Activated T-cell treated with anti-CD3 and anti-CD28 coated beads, Interleukin-2, amount 50 U/mL, for 4 hours (primary cell): ENCODE results near the gene INTS15. TPM values are rescaled to one million over a fixed set of nuclear protein-coding genes. Genes with fewer than 3 reads are reported as not detected.
"Not testable (repeated sequence)": the region's sequence is repeated elsewhere in the genome, so short reads cannot be mapped to it uniquely, and the experiment has no call there.

ENCODE experiments used
- ATAC-seq, 2 donors: fragments of 200-7000 bp; cut with Tn5 transposase; one replicate each; pipeline ENCODE4 v1.10.0; 2021
- DNase-seq: peaks from one replicate; pipeline ENCODE4 v3.0.0-alpha.2; 2020
- H3K27me3 Mint-ChIP-seq: one replicate; pipeline ENCODE4 v1.8.0; 2021; ENCODE audit warnings: low read depth, mixed read lengths
- H3K36me3 Mint-ChIP-seq: one replicate; pipeline ENCODE4 v1.8.0; 2022; ENCODE audit warnings: mixed read lengths; ENCODE audit not compliant: insufficient read depth
- H3K4me1 Mint-ChIP-seq: one replicate; pipeline ENCODE4 v1.8.0; 2021; ENCODE audit warnings: low read depth, mixed read lengths
- H3K4me3 Mint-ChIP-seq: one replicate; pipeline ENCODE4 v1.8.0; 2021; ENCODE audit warnings: mild to moderate bottlenecking, moderate library complexity, mixed read lengths
- H3K9me3 Mint-ChIP-seq: one replicate; pipeline ENCODE4 v1.8.0; 2021; ENCODE audit warnings: mixed read lengths
- total RNA-seq, 3 donors: library from RNA; stranded (reverse); gene quantifications; one replicate each; pipeline ENCODE4 v1.2.1, GENCODE V29; 2021

The INTS15 gene
- total RNA-seq, 3 donors from 2014 or later = 51.4 to 60.1 (median 59.1) TPM

- Mint-ChIP-seq H3K9me3 (no peaks in the 10 kb centered on the region), H3K36me3 (peaks cover 7% of the 10 kb centered on the region), H3K4me1 (peaks cover 43% of the 10 kb centered on the region), H3K4me3 (no peak overlapping the region), H3K27me3 (peaks cover 2% of the 10 kb centered on the region)
- ATAC-seq (no peak), DNase-seq (no peak)
Measured at GRCh38 chr7:6619961-6620360, 30.1 kb downstream of the INTS15 start.

GRCh38 chr7:6621195-6622133 lies 31.6 kb downstream of the INTS15 start:
- H3K4me3 Mint-ChIP-seq = peak overlapping the region; percentile 45
- no peaks in the 10 kb centered on the region for H3K9me3 Mint-ChIP-seq

GRCh38 chr7:6622134-6622710 lies 32.4 kb downstream of the INTS15 start:
- Mint-ChIP-seq H3K27me3 (no peaks in the 10 kb centered on the region), H3K9me3 (no peaks in the 10 kb centered on the region), H3K36me3 (peaks cover 7% of the 10 kb centered on the region), H3K4me1 (peaks cover 43% of the 10 kb centered on the region), H3K4me3 (no peak overlapping the region)
- ATAC-seq = no peak
- DNase-seq = no peak

More at GRCh38 chr7:6621195-6622133, 31.6 kb downstream of the INTS15 start:
- peaks cover 7% of the 10 kb centered on the region for H3K36me3 Mint-ChIP-seq
- peaks cover 43% of the 10 kb centered on the region for H3K4me1 Mint-ChIP-seq
- H3K27me3 Mint-ChIP-seq = peaks cover 2% of the 10 kb centered on the region
- ATAC-seq (no peak), DNase-seq (no peak)

GRCh38 chr7:6623589-6624245 lies 33.9 kb downstream of the INTS15 start:
- H3K4me3 Mint-ChIP-seq = peak overlapping the region; percentile 54
- DNase-seq = no peak
- H3K4me1 Mint-ChIP-seq = peaks cover 39% of the 10 kb centered on the region
- peak; percentile 68 to 78 for ATAC-seq
- H3K36me3 Mint-ChIP-seq = peaks cover 7% of the 10 kb centered on the region
- no peaks in the 10 kb centered on the region for H3K27me3 Mint-ChIP-seq
- H3K9me3 Mint-ChIP-seq = no peaks in the 10 kb centered on the region

GRCh38 chr7:6624246-6624611 lies 34.4 kb downstream of the INTS15 start:
- Mint-ChIP-seq H3K4me3 (peak overlapping the region; percentile 54), H3K4me1 (peaks cover 39% of the 10 kb centered on the region), H3K27me3 (no peaks in the 10 kb centered on the region), H3K9me3 (no peaks in the 10 kb centered on the region), H3K36me3 (peaks cover 7% of the 10 kb centered on the region)
- no peak for ATAC-seq
- no peak for DNase-seq

- no peaks in the 10 kb centered on the region for H3K36me3 Mint-ChIP-seq
- no peaks in the 10 kb centered on the region for H3K27me3 Mint-ChIP-seq
- H3K4me3 Mint-ChIP-seq = no peak overlapping the region
- peaks cover 14% of the 10 kb centered on the region for H3K4me1 Mint-ChIP-seq
- ATAC-seq (no peak), DNase-seq (no peak)
- no peaks in the 10 kb centered on the region for H3K9me3 Mint-ChIP-seq
Measured at GRCh38 chr7:6628045-6628444, 38.2 kb downstream of the INTS15 start.

- no peak for DNase-seq
- Mint-ChIP-seq H3K36me3 (no peaks in the 10 kb centered on the region), H3K4me3 (no peak overlapping the region), H3K27me3 (no peaks in the 10 kb centered on the region), H3K4me1 (no peaks in the 10 kb centered on the region), H3K9me3 (no peaks in the 10 kb centered on the region)
- no peak for ATAC-seq
Measured at GRCh38 chr7:6630007-6630849, 40.4 kb downstream of the INTS15 start.

- ATAC-seq (peak in 1 of 2 donors; percentile 43), DNase-seq (no peak)
- Mint-ChIP-seq H3K36me3 (no peaks in the 10 kb centered on the region), H3K9me3 (no peaks in the 10 kb centered on the region), H3K4me3 (no peak overlapping the region), H3K4me1 (peaks cover 1% of the 10 kb centered on the region), H3K27me3 (no peaks in the 10 kb centered on the region)
Measured at GRCh38 chr7:6631605-6632004, 41.8 kb downstream of the INTS15 start.

GRCh38 chr7:6634021-6634420 lies 44.2 kb downstream of the INTS15 start:
- no peak for DNase-seq
- no peak overlapping the region for H3K4me3 Mint-ChIP-seq
- H3K36me3 Mint-ChIP-seq = peaks cover 2% of the 10 kb centered on the region
- no peaks in the 10 kb centered on the region for H3K9me3 Mint-ChIP-seq
- peaks cover 15% of the 10 kb centered on the region for H3K4me1 Mint-ChIP-seq
- no peaks in the 10 kb centered on the region for H3K27me3 Mint-ChIP-seq
- ATAC-seq = no peak

GRCh38 chr7:6634971-6635370 lies 45.1 kb downstream of the INTS15 start:
- Mint-ChIP-seq H3K4me3 (peak overlapping the region; percentile 78), H3K4me1 (peaks cover 23% of the 10 kb centered on the region), H3K36me3 (peaks cover 10% of the 10 kb centered on the region)
- H3K9me3 Mint-ChIP-seq, ATAC-seq, H3K27me3 Mint-ChIP-seq, DNase-seq: not testable (repeated sequence)

- ATAC-seq (peak; percentile 71 to 74), DNase-seq (peak; percentile 54)
- no peaks in the 10 kb centered on the region for H3K27me3 Mint-ChIP-seq
- H3K9me3 Mint-ChIP-seq = no peaks in the 10 kb centered on the region
- H3K4me1 Mint-ChIP-seq = peaks cover 27% of the 10 kb centered on the region
- H3K36me3 Mint-ChIP-seq = peaks cover 16% of the 10 kb centered on the region
- peak within 1 kb of the TSS; percentile 88 for H3K4me3 Mint-ChIP-seq
Measured at GRCh38 chr7:6636741-6637543, 47.1 kb downstream of the INTS15 start, which contains the start of gene ZNF316. Gene ZNF316 (plus strand): TSS chr7:6637318. CDS start chr7:6642410, 5,092 bp downstream.

GRCh38 chr7:6637544-6638229 lies 47.9 kb downstream of the INTS15 start:
- ATAC-seq = peak; percentile 77 to 81

GRCh38 chr7:6639032-6639431 lies 49.2 kb downstream of the INTS15 start:
- no peaks in the 10 kb centered on the region for H3K27me3 Mint-ChIP-seq
- H3K4me3 Mint-ChIP-seq = peak overlapping the region; percentile 88
- H3K36me3 Mint-ChIP-seq = peaks cover 21% of the 10 kb centered on the region
- ATAC-seq (no peak), DNase-seq (no peak)
- H3K4me1 Mint-ChIP-seq = peaks cover 27% of the 10 kb centered on the region
- no peaks in the 10 kb centered on the region for H3K9me3 Mint-ChIP-seq

More at GRCh38 chr7:6637544-6638229, 47.9 kb downstream of the INTS15 start:
- Mint-ChIP-seq H3K9me3 (no peaks in the 10 kb centered on the region), H3K4me1 (peaks cover 27% of the 10 kb centered on the region), H3K4me3 (peak overlapping the region; percentile 88), H3K36me3 (peaks cover 17% of the 10 kb centered on the region), H3K27me3 (no peaks in the 10 kb centered on the region)
- DNase-seq = peak; percentile 50
